A673 (cell line): Measurements from ENCODE around the gene ARMH3.

Source experiments
- EZH2 ChIP-seq: fragments of 200-600 bp; sonication (generic); IDR thresholded peaks from 2 replicates; pipeline ENCODE4 v1.6.1; 2017; ENCODE audit warnings: borderline replicate concordance, low read depth, mild to moderate bottlenecking, mixed read lengths, antibody characterized with exemption, low read length; ENCODE audit not compliant: poor library complexity, severe bottlenecking
- TF ChIP-seq, protein P1 (sequence below): fragments of 300-800, 200-600 bp; sonication (generic); conservative IDR thresholded peaks from 2 replicates; pipeline ENCODE4 v1.5.1; 2017; ENCODE audit warnings: low read depth, mild to moderate bottlenecking, antibody characterized with exemption, low read length, moderate library complexity, mixed read lengths

DNA sequence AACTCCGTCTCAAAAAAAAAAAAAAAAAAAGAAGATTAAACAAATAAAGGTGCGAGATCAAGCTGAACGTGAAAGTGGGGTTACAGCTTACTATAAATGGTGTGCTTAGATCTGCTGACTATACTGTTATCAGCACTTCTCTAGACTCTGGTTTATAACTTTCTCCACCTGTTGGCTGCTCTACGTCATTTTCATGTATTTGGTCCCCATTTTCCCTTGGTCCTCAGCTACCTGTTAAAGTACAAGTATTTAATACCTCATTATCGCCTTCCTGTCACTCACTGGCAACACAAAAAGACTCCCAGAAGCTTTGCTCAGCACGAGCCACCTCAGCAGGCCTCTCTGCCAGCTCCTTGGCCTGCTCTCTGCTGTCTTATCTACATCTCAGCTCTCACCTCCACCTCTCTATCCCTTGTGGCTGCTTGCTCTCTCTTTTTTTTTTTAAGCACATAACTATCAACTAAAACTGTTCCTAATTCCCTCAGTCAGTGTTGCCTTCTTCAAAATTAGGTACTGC, 95.0 kb downstream of the ARMH3 start:
- TF ChIP-seq, protein P1, sequence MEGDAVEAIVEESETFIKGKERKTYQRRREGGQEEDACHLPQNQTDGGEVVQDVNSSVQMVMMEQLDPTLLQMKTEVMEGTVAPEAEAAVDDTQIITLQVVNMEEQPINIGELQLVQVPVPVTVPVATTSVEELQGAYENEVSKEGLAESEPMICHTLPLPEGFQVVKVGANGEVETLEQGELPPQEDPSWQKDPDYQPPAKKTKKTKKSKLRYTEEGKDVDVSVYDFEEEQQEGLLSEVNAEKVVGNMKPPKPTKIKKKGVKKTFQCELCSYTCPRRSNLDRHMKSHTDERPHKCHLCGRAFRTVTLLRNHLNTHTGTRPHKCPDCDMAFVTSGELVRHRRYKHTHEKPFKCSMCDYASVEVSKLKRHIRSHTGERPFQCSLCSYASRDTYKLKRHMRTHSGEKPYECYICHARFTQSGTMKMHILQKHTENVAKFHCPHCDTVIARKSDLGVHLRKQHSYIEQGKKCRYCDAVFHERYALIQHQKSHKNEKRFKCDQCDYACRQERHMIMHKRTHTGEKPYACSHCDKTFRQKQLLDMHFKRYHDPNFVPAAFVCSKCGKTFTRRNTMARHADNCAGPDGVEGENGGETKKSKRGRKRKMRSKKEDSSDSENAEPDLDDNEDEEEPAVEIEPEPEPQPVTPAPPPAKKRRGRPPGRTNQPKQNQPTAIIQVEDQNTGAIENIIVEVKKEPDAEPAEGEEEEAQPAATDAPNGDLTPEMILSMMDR, result no peak
- TF ChIP-seq EZH2, result no peak
